DOHH2 (cell line): ENCODE measurements around the gene RBMY1F.
"Not testable (repeated sequence)": the region's sequence is repeated elsewhere in the genome, so short reads cannot be mapped to it uniquely, and the experiment has no call there.

Experiments used
- H3F3A ChIP-seq: fragments of 200-600 bp; sonication (generic), shearing (Covaris generic); 2 replicates; pipeline ENCODE4 v1.6.0; 2016; ENCODE audit warnings: antibody characterized with exemption, mild to moderate bottlenecking; ENCODE audit not compliant: control insufficient read depth, insufficient read depth
- H3K27ac ChIP-seq: fragments of 200-600 bp; sonication (generic); 2 replicates; pipeline ENCODE4 v1.5.1; 2014; ENCODE audit warnings: low read depth, mild to moderate bottlenecking, low read length, moderate library complexity
- H3K27me3 ChIP-seq: fragments of 200-600 bp; sonication (generic); 2 replicates; pipeline ENCODE4 v1.6.1; 2014; ENCODE audit warnings: mild to moderate bottlenecking, low read length, mixed read lengths; ENCODE audit not compliant: control insufficient read depth
- H3K36me3 ChIP-seq: fragments of 200-600 bp; sonication (generic); 2 replicates; pipeline ENCODE4 v1.6.1; 2014; ENCODE audit warnings: mild to moderate bottlenecking, low read length, moderate library complexity, mixed read lengths; ENCODE audit not compliant: control insufficient read depth
- H3K4me1 ChIP-seq: fragments of 200-600 bp; sonication (generic); 2 replicates; pipeline ENCODE4 v1.6.1; 2014; ENCODE audit warnings: mild to moderate bottlenecking, low read length, mixed read lengths; ENCODE audit not compliant: control insufficient read depth
- H3K4me2 ChIP-seq: fragments of 200-600 bp; sonication (generic); 2 replicates; pipeline ENCODE4 v1.6.0; 2014; ENCODE audit warnings: mild to moderate bottlenecking, low read length, moderate library complexity
- H3K4me3 ChIP-seq: fragments of 200-600 bp; sonication (generic); 2 replicates; pipeline ENCODE4 v1.5.1; 2014; ENCODE audit warnings: mild to moderate bottlenecking, low read length, mixed read lengths
- H3K79me2 ChIP-seq: fragments of 200-600 bp; sonication (generic); 2 replicates; pipeline ENCODE4 v1.6.1; 2014; ENCODE audit warnings: mild to moderate bottlenecking, low read length, mixed read lengths; ENCODE audit not compliant: control insufficient read depth
- H3K9me2 ChIP-seq: fragments of 200-600 bp; sonication (generic); replicated peaks from 2 replicates; pipeline ENCODE4 v1.6.1; 2014; ENCODE audit warnings: mild to moderate bottlenecking, low read length, mixed read lengths; ENCODE audit not compliant: control insufficient read depth
- H3K9me3 ChIP-seq: fragments of 200-600 bp; sonication (generic); 2 replicates; pipeline ENCODE4 v1.6.1; 2014; ENCODE audit warnings: antibody characterized with exemption, low read length, mixed read lengths; ENCODE audit not compliant: control insufficient read depth, insufficient read depth
- H4K20me1 ChIP-seq: fragments of 200-600 bp; sonication (generic); 2 replicates; pipeline ENCODE4 v1.6.0; 2014; ENCODE audit warnings: low read depth, mild to moderate bottlenecking, antibody characterized with exemption, low read length, moderate library complexity; ENCODE audit not compliant: control insufficient read depth, insufficient read depth

RBMY1F gene

DNA sequence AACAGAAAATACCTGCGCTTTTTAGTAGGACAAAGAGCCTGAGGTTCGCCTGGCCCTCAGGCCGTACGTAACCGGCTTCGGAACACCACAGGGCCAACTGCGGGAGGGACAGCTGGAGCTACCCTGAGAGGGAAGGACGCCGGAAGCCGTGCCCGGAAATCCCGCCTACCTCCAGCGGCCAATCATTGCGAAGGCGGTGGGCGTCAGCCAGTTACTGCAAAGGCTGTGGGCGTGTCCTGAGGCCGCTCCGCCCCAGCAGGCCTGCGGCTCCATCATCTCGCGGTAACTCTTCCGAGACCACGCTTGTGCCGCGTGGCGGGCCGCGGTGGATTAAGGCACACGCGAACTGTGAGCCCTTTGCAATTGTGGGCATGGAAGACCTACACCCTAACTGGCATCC, at the start of gene RBMY1F:
TSS of gene RBMY1F (minus strand) at position 101 of the 400 bp plus-strand sequence. CDS start 1,954 bp downstream, outside the sequence.
- H3K27me3 ChIP-seq, H3K79me2 ChIP-seq, H3K4me2 ChIP-seq, H3K4me1 ChIP-seq, H4K20me1 ChIP-seq, H3K27ac ChIP-seq, H3K9me3 ChIP-seq, H3F3A ChIP-seq, H3K9me2 ChIP-seq, H3K4me3 ChIP-seq, H3K36me3 ChIP-seq: not testable (repeated sequence)

DNA sequence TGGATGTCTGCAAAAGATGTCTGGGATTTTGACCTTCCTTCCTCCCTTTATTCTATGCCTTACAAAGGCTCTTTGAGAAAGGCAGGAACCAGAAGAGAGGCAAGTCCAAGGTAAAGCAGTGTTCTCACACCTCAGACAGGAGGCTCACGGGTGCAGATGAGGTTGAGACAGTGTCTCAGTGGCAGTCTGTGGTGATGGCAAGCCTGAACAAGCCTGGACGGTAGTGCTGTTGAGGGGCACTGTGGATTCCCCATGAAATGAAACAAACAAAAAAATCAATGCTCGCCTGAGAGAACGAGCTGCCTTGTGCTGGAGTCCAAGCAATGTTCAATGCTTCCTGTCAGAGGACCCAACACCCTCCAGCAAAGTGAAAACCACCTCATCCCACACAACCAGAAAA, 31.6 kb downstream of the RBMY1F start:
- not testable (repeated sequence) for H3K9me3 ChIP-seq, H3K9me2 ChIP-seq, H3K27ac ChIP-seq, H4K20me1 ChIP-seq, H3K36me3 ChIP-seq, H3K4me1 ChIP-seq, H3K4me3 ChIP-seq, H3K27me3 ChIP-seq, H3F3A ChIP-seq, H3K4me2 ChIP-seq, H3K79me2 ChIP-seq

DNA sequence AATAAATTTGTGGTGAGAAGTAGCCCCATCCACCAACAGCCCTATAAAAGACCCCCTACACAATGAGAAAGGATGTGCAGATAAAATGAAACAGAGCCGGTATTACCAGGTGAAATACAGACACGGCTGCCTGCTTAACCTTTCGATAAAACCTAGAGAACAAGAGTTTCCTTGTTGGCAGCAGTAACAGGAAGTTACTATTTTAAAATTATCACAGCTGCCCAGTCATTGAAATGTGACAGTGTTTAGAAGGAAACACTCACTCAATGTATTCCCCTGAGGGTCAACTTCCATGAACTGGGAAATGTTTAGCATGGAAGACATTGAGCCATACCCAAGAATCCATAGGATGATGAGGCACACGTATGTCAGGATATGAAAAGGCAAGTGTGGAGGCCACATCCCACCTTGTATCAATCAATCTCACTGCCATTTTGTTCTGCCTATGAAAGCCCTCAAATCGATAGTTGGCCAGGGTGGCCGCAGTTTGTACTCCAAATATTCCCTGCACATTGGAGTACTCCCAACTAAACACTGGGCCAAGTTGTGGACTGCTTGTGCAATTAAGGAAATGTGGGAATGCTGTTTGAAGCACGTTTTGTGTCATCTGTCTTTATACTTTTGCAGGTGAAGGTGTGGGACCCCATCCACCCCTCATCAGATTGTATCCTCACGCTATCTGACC, 41.6 kb downstream of the RBMY1F start:
- not testable (repeated sequence) for H3K4me3 ChIP-seq, H3K27me3 ChIP-seq, H3K27ac ChIP-seq, H3K36me3 ChIP-seq, H4K20me1 ChIP-seq, H3K9me3 ChIP-seq, H3K4me2 ChIP-seq, H3K79me2 ChIP-seq, H3F3A ChIP-seq, H3K9me2 ChIP-seq, H3K4me1 ChIP-seq

DNA sequence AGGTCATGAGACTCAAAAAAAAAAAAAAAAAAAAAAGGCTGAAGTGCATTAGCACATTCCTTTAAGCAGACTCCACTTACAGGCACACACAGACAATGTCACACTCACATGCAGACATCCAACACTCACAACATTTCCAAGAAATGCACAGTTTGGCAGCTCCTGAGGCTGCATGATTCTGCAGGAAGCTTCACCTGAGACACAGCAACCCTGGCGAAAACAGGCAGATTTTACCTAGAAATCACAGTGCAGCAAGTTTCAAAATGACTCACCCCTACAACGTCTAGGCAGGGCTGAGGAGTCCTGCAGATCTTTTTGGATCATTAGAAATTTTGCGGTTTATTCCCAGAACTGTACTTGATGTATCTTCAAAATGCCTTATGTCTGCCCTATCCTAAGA, 48.0 kb downstream of the RBMY1F start:
- H3K4me1 ChIP-seq = not testable (repeated sequence)

DNA sequence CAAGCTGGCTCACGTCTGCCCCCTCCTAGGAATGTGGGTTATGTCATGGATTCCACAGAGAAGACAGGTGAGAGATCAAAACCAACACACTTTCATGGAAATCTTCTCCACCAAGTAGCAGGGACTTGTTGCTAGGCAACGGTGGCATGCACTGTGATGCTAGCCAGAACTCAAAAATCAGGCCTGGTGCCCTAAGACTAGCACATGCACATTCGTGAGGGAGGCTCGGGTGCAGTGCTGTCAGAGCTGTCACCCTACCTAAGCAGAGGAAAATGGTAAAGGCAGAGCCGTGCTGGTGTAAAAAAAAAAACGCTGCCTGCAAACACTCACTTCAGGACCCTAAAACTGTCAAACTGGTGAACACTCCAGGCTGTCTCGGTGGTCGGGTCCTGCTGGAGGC, 52.2 kb downstream of the RBMY1F start:
- H3F3A ChIP-seq, H3K9me3 ChIP-seq, H4K20me1 ChIP-seq, H3K4me1 ChIP-seq, H3K27ac ChIP-seq, H3K9me2 ChIP-seq, H3K79me2 ChIP-seq, H3K4me2 ChIP-seq, H3K27me3 ChIP-seq, H3K36me3 ChIP-seq, H3K4me3 ChIP-seq: not testable (repeated sequence)

More for the DNA sequence above, 48.0 kb downstream of the RBMY1F start:
- H3K27me3 ChIP-seq, H3K9me2 ChIP-seq, H3K36me3 ChIP-seq, H3K79me2 ChIP-seq, H4K20me1 ChIP-seq, H3K4me3 ChIP-seq, H3K9me3 ChIP-seq, H3K4me2 ChIP-seq, H3K27ac ChIP-seq, H3F3A ChIP-seq: not testable (repeated sequence)
